ENCODE results near the gene TDP2.

DNA sequence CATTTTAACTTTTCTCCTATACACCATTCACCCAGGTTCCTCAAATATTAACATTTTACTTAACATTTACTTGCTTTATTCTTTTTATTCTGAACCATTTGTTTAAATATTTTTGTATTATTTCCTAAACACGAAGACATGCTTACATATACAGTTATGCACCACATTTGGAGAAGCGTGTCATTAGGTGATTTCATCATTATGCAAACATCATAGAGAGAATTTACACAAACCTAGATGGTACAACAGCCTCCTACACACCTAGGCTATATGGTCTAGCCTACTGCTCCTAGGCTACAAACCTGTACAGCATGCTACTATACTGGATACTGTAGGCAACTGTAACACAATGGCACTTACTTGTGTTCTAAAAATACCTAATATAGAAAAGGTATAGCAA, 6.6 kb downstream of the TDP2 start:
- TF ChIP-seq, protein P1, sequence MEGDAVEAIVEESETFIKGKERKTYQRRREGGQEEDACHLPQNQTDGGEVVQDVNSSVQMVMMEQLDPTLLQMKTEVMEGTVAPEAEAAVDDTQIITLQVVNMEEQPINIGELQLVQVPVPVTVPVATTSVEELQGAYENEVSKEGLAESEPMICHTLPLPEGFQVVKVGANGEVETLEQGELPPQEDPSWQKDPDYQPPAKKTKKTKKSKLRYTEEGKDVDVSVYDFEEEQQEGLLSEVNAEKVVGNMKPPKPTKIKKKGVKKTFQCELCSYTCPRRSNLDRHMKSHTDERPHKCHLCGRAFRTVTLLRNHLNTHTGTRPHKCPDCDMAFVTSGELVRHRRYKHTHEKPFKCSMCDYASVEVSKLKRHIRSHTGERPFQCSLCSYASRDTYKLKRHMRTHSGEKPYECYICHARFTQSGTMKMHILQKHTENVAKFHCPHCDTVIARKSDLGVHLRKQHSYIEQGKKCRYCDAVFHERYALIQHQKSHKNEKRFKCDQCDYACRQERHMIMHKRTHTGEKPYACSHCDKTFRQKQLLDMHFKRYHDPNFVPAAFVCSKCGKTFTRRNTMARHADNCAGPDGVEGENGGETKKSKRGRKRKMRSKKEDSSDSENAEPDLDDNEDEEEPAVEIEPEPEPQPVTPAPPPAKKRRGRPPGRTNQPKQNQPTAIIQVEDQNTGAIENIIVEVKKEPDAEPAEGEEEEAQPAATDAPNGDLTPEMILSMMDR (IDR thresholded peaks at IDR 0.05), result no peak
- TF ChIP-seq POLR2A (IDR thresholded peaks at IDR 0.05), result no peak
- no peak for TF ChIP-seq EP300 (IDR thresholded peaks at IDR 0.05)

Measured in stomach (tissue), 4 donors.